C4-2B (cell line): ENCODE results near the gene CCIN.
A peak's percentile ranks its signal among the peaks of the same experiment; 100 is the strongest.
"Not testable (repeated sequence)": the region's sequence is repeated elsewhere in the genome, so short reads cannot be mapped to it uniquely, and the experiment has no call there.

Source experiments
- H3K27ac ChIP-seq: fragments of 450-650 bp; 2 replicates; pipeline ENCODE4 v1.5.1; 2017
- ZFX ChIP-seq: fragments of 450-650 bp; IDR thresholded peaks from 2 replicates; pipeline ENCODE4 v1.6.1; 2017
- TF ChIP-seq, protein P1 (sequence below): fragments of 450-650 bp; conservative IDR thresholded peaks from 2 replicates; pipeline ENCODE4 v1.5.1; 2017; ENCODE audit warnings: mild to moderate bottlenecking

CCIN gene

DNA sequence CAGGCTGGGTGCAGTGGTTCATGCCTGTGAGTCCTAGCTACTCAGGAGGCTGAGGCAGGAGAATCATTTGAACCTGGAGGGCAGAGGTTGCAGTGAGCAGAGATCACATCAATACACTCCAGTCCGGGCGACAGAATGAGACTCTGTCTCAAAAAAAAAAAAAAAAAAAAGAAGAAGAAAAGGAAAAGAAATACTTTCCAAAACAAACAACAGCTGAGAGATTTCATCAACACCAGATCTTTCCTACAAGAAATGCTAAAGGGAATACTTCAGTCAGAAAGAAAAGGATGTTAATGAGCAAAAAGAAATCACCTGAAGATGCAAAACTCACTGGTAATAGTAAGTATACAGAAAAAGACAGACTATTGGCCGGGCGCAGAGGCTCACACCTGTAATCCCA, 8.4 kb downstream of the CCIN start:
- no peak for TF ChIP-seq ZFX
- TF ChIP-seq, protein P1, sequence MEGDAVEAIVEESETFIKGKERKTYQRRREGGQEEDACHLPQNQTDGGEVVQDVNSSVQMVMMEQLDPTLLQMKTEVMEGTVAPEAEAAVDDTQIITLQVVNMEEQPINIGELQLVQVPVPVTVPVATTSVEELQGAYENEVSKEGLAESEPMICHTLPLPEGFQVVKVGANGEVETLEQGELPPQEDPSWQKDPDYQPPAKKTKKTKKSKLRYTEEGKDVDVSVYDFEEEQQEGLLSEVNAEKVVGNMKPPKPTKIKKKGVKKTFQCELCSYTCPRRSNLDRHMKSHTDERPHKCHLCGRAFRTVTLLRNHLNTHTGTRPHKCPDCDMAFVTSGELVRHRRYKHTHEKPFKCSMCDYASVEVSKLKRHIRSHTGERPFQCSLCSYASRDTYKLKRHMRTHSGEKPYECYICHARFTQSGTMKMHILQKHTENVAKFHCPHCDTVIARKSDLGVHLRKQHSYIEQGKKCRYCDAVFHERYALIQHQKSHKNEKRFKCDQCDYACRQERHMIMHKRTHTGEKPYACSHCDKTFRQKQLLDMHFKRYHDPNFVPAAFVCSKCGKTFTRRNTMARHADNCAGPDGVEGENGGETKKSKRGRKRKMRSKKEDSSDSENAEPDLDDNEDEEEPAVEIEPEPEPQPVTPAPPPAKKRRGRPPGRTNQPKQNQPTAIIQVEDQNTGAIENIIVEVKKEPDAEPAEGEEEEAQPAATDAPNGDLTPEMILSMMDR, result no peak
- H3K27ac ChIP-seq, result no peak overlapping the region

DNA sequence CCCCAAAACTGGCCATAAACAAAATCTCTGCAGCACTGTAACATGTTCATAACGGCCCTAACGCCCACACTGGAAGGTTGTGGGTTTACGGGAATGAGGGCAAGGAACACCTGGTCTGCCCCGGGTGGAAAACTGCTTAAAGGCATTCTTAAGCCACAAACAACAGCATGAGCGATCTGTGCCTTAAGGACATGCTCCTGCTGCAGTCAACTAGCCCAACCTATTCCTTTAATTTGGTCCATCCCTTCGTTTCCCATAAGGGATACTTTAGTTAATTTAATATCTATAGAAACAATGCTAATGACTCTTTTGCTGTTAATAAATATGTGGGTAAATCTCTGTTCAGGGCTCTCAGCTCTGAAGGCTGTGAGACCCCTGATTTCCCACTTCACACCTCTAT, 11.1 kb downstream of the CCIN start:
- H3K27ac ChIP-seq, result not testable (repeated sequence)

DNA sequence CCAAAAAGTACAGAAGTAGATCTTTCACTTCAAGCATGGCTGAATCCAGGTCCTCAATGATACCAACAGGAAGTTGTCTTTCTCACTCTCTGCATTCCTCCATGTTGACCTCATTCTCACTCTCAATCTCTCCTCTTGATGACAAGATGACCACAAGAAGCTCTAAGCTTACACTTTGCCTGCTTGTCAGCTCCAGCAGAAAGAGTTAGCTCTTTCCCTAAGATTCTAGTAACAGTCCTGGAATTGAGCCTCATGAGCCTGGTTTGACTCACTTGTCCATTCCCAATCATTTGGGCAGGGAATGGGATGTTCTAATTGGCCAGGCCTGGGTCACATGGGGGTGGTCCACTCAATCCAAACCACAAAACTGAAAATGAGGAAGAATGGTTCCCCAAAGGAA, 18.2 kb downstream of the CCIN start:
- TF ChIP-seq ZFX, result no peak
- TF ChIP-seq, protein P1, result no peak
- no peak overlapping the region for H3K27ac ChIP-seq

DNA sequence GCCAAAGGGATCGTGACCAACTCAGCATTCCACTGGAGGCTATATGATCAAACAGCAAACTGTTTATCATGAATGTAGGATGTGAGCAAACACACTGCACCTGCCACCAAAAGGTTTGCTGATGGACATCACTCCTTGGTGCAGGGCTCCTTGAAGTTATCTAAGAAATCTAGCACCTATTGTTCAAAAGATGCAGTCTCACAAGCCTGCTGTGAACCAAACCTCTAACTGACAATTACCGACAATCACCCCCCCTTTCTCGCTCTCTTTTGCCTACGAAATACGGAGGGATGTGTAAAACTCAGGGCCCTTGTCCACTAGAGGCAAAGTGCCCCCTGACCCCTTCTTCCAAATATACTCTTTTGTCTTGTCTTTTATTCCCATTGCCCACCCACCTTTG, 19.0 kb downstream of the CCIN start:
- TF ChIP-seq, protein P1, result no peak
- TF ChIP-seq ZFX, result no peak
- H3K27ac ChIP-seq, result no peak overlapping the region

DNA sequence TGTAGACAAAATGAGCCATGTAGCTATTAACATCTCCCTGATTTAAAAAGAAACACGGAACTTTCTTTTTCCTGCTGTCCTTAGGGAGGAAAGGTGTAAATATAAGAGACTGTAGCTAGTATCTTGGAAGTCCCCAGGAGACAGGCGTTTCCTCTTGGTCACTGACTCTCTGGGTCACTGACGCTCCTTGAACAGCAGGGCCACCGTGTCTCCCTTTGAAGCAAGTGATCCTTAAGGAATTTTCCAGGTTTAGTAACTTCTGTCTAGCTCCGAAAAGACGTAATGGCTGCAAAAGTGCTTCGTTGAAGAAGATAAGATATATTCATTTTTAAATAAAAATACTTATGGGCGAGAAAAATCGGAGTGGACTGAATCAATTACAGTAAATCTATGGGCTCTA, 20.8 kb downstream of the CCIN start:
- H3K27ac ChIP-seq, result peak overlapping the region; percentile 95
- TF ChIP-seq, protein P1, result no peak
- TF ChIP-seq ZFX, result no peak

DNA sequence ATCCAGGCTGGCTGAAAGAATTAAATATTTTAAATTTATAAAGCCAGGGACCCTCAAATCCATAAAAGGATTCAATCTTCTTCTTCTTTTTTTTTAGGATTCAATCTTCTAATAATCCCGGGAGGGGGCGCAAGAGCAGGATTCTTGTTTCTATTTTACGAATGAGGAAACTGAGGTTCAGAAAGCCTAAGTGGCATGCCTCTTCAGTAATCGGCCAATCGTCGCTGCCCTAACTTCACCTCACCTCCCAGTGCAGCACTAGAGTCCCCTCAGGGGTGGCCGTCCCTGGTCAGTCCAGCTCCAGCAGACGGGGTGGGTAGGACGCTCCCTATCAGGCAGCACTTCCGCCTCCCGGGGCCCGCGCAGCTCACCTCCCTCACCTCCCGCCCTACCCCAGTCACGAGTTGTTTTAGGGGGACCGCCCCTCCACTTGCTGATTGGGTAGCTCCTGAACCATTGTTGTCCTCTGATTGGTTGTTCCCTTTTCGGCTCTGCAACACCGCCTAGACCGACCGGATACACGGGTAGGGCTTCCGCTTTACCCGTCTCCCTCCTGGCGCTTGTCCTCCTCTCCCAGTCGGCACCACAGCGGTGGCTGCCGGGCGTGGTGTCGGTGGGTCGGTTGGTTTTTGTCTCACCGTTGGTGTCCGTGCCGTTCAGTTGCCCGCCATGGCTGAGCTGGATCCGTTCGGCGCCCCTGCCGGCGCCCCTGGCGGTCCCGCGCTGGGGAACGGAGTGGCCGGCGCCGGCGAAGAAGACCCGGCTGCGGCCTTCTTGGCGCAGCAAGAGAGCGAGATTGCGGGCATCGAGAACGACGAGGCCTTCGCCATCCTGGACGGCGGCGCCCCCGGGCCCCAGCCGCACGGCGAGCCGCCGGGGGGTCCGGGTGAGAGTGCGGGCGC, 21.5 kb downstream of the CCIN start, which contains the start of gene CLTA:
CLTA (plus strand) TSS at position 534 of the 902 bp plus-strand sequence; CDS start at position 670, 136 bp downstream.
- peak within 1 kb of the TSS; percentile 95 for H3K27ac ChIP-seq
- peak; percentile 93 for TF ChIP-seq ZFX
- TF ChIP-seq, protein P1, result peak; percentile 82

DNA sequence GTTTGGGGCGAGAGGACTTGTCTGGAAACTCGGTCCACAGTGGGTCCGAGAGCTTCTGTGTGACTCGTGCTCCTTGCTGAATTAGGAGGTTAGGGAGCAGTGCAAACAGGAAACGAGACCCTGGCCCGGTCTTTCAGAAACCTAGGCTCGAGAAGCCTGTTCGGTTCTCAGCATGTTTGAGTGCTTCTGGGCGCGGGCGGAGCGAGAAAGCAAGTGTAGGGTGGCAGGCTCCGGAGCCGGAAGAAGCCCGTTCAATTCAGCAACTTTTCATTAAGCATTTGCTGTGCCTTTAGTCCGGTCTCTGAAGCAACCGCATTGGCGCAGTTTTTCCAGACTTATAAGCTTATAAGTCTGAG, 22.1 kb downstream of the CCIN start:
- peak; percentile 58 for TF ChIP-seq ZFX
- TF ChIP-seq, protein P1, result no peak
- H3K27ac ChIP-seq, result peak overlapping the region; percentile 95

DNA sequence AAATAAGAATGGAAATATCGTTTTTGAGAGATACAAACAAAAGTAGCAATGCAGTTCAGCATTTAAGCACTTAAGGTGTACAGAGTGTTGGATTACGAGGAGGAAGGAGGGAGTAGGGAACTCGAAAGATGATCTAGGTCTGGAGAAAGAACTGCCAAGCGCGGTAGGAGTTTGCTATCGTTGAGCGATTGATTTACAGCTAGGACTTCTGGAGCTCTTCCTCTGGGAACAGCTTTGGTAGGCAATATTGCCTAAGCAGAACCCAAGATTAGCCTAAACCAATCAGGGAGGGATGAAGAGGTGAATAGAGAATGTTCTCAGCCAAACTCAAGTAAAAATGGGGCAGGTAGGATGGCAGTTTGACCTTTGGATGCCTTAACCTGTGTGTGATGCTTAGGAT, 22.5 kb downstream of the CCIN start:
- peak overlapping the region; percentile 95 for H3K27ac ChIP-seq
- TF ChIP-seq, protein P1, result no peak
- no peak for TF ChIP-seq ZFX
